Nephron progenitor cell (in vitro differentiated cells): ENCODE results near the gene PAPLN.

ENCODE experiments used
- DNase-seq: peaks from one replicate; pipeline ENCODE4 v3.0.0; 2021
- H3K27ac Mint-ChIP-seq: 2 replicates; pipeline ENCODE4 v1.8.0; 2021; ENCODE audit warnings: mild to moderate bottlenecking, moderate library complexity, mixed read lengths
- H3K27me3 Mint-ChIP-seq: 2 replicates; pipeline ENCODE4 v1.8.0; 2021; ENCODE audit warnings: mild to moderate bottlenecking, low read depth, mixed read lengths; ENCODE audit not compliant: poor library complexity
- H3K36me3 Mint-ChIP-seq: 2 replicates; pipeline ENCODE4 v1.8.0; 2021; ENCODE audit warnings: low read depth, mixed read lengths
- H3K4me1 Mint-ChIP-seq: 2 replicates; pipeline ENCODE4 v1.8.0; 2021; ENCODE audit warnings: mixed read lengths
- H3K4me3 Mint-ChIP-seq: 2 replicates; pipeline ENCODE4 v1.8.0; 2021; ENCODE audit warnings: mild to moderate bottlenecking, moderate library complexity, mixed read lengths
- H3K9me3 Mint-ChIP-seq: 2 replicates; pipeline ENCODE4 v1.8.0; 2021; ENCODE audit warnings: mild to moderate bottlenecking, moderate library complexity, mixed read lengths
- CTCF ChIP-seq: fragments of 200-600 bp; sonication (generic); IDR thresholded peaks from 2 replicates; pipeline ENCODE4 v1.5.0; 2021; ENCODE audit warnings: antibody characterized with exemption

PAPLN gene

GRCh38 chr14:73266317-73266716, 29.0 kb downstream of the PAPLN start:
- no peak overlapping the region for H3K27ac Mint-ChIP-seq
- H3K4me1 Mint-ChIP-seq = peaks cover 41% of the 10 kb centered on the region
- no peaks in the 10 kb centered on the region for H3K36me3 Mint-ChIP-seq
- peaks cover 17% of the 10 kb centered on the region for H3K27me3 Mint-ChIP-seq
- no peak overlapping the region for H3K4me3 Mint-ChIP-seq
- no peak for TF ChIP-seq CTCF
- DNase-seq = no peak
- no peaks in the 10 kb centered on the region for H3K9me3 Mint-ChIP-seq

GRCh38 chr14:73267474-73267873, 30.2 kb downstream of the PAPLN start:
- H3K4me1 Mint-ChIP-seq = peaks cover 36% of the 10 kb centered on the region
- no peak for TF ChIP-seq CTCF
- no peak for DNase-seq
- H3K27me3 Mint-ChIP-seq = peaks cover 17% of the 10 kb centered on the region
- H3K36me3 Mint-ChIP-seq = no peaks in the 10 kb centered on the region
- H3K9me3 Mint-ChIP-seq = no peaks in the 10 kb centered on the region
- no peak overlapping the region for H3K27ac Mint-ChIP-seq
- no peak overlapping the region for H3K4me3 Mint-ChIP-seq

GRCh38 chr14:73269729-73270531, 32.6 kb downstream of the PAPLN start:
- H3K27me3 Mint-ChIP-seq = peaks cover 16% of the 10 kb centered on the region
- no peak for TF ChIP-seq CTCF
- DNase-seq = peak; percentile 80

GRCh38 chr14:73272393-73272792, 35.1 kb downstream of the PAPLN start:
- no peak overlapping the region for H3K27ac Mint-ChIP-seq
- no peak for TF ChIP-seq CTCF
- no peak overlapping the region for H3K4me3 Mint-ChIP-seq
- DNase-seq = no peak
- H3K4me1 Mint-ChIP-seq = peaks cover 22% of the 10 kb centered on the region
- H3K36me3 Mint-ChIP-seq = peaks cover 12% of the 10 kb centered on the region
- H3K9me3 Mint-ChIP-seq = no peaks in the 10 kb centered on the region
- H3K27me3 Mint-ChIP-seq = peaks cover 16% of the 10 kb centered on the region

More at GRCh38 chr14:73269729-73270531, 32.6 kb downstream of the PAPLN start:
- no peaks in the 10 kb centered on the region for H3K36me3 Mint-ChIP-seq
- no peaks in the 10 kb centered on the region for H3K9me3 Mint-ChIP-seq
- H3K27ac Mint-ChIP-seq = peak overlapping the region; percentile 84
- peaks cover 23% of the 10 kb centered on the region for H3K4me1 Mint-ChIP-seq
- peak overlapping the region; percentile 80 for H3K4me3 Mint-ChIP-seq

GRCh38 chr14:73273799-73274198, 36.5 kb downstream of the PAPLN start:
- Mint-ChIP-seq H3K27me3 (peaks cover 12% of the 10 kb centered on the region), H3K36me3 (peaks cover 14% of the 10 kb centered on the region), H3K27ac (no peak overlapping the region), H3K4me3 (no peak overlapping the region), H3K4me1 (peaks cover 21% of the 10 kb centered on the region), H3K9me3 (no peaks in the 10 kb centered on the region)
- no peak for DNase-seq
- TF ChIP-seq CTCF = no peak

GRCh38 chr14:73276836-73277235, 39.5 kb downstream of the PAPLN start:
- TF ChIP-seq CTCF = no peak
- H3K4me3 Mint-ChIP-seq = no peak overlapping the region
- H3K4me1 Mint-ChIP-seq = no peaks in the 10 kb centered on the region

More at GRCh38 chr14:73276836-73277235, 39.5 kb downstream of the PAPLN start:
- Mint-ChIP-seq H3K27ac (no peak overlapping the region), H3K36me3 (peaks cover 35% of the 10 kb centered on the region), H3K9me3 (no peaks in the 10 kb centered on the region), H3K27me3 (peaks cover 6% of the 10 kb centered on the region)
- no peak for DNase-seq
